Neutrophil (primary cell): ENCODE results near the gene AKNA.

ENCODE experiments used
- H3K27ac ChIP-seq: fragments of 200-600 bp; sonication (generic); 2 replicates; pipeline ENCODE4 v1.5.1; 2016; ENCODE audit warnings: mild to moderate bottlenecking, moderate library complexity
- H3K27me3 ChIP-seq: fragments of 200-600 bp; sonication (generic); 2 replicates; pipeline ENCODE4 v1.6.0; 2016; ENCODE audit warnings: mild to moderate bottlenecking
- H3K36me3 ChIP-seq: fragments of 200-600 bp; sonication (generic); 2 replicates; pipeline ENCODE4 v1.5.1; 2017
- H3K4me1 ChIP-seq, 2 experiments: fragments of 200-600 bp in 1 of 2; sonication (generic) in 1 of 2; 1 replicate in 1 of 2; 2 replicates in 1 of 2; pipeline versions ENCODE4 v1.5.1 to v1.6.1; 2013 to 2016; ENCODE audit warnings: low read depth in 1 of 2, low read length in 1 of 2, mild to moderate bottlenecking in 1 of 2, moderate library complexity in 1 of 2; ENCODE audit not compliant: control insufficient read depth in 1 of 2, insufficient read depth in 1 of 2
- H3K4me3 ChIP-seq, 2 experiments: fragments of 200-600 bp in 1 of 2; sonication (generic) in 1 of 2; 1 replicate in 1 of 2; 2 replicates in 1 of 2; pipeline ENCODE4 v1.5.1; 2013 to 2016; ENCODE audit warnings: low read depth in 1 of 2, low read length in 1 of 2, mild to moderate bottlenecking in 1 of 2, moderate library complexity in 1 of 2
- H3K9me3 ChIP-seq: fragments of 200-600 bp; sonication (generic); 2 replicates; pipeline ENCODE4 v1.5.1; 2016
- TF ChIP-seq, protein P1 (sequence below): fragments of 200-600 bp; sonication (generic); IDR thresholded peaks from 2 replicates; pipeline ENCODE4 v1.5.1; 2016; ENCODE audit warnings: antibody characterized with exemption

Gene AKNA

DNA sequence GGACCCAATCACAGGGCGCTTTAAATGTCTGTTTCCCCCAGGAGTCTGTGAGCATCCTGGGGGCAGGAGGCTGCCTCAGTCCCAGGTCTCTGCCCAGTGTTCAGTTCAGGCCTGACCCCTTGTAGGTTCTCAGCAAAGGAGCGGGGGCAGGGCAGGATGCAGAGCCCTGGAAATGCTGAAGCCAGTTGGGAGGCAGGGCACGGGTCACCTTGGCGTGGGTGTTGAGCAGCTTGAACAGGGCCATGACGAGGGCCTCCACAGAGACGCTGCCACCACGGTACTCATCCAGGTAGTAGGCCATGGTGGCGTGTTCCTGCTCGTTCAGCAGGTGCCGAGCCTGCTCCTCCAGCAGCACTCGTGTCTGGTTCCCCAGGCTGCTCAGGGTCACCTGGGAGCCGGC lies 36.3 kb upstream of the AKNA start:
- Histone ChIP-seq H3K27me3 (no peaks in the 10 kb centered on the region), H3K4me1 (no peaks in the 10 kb centered on the region), H3K36me3 (no peaks in the 10 kb centered on the region), H3K27ac (no peak overlapping the region), H3K4me3 (no peak overlapping the region), H3K9me3 (no peaks in the 10 kb centered on the region)
- TF ChIP-seq, protein P1, sequence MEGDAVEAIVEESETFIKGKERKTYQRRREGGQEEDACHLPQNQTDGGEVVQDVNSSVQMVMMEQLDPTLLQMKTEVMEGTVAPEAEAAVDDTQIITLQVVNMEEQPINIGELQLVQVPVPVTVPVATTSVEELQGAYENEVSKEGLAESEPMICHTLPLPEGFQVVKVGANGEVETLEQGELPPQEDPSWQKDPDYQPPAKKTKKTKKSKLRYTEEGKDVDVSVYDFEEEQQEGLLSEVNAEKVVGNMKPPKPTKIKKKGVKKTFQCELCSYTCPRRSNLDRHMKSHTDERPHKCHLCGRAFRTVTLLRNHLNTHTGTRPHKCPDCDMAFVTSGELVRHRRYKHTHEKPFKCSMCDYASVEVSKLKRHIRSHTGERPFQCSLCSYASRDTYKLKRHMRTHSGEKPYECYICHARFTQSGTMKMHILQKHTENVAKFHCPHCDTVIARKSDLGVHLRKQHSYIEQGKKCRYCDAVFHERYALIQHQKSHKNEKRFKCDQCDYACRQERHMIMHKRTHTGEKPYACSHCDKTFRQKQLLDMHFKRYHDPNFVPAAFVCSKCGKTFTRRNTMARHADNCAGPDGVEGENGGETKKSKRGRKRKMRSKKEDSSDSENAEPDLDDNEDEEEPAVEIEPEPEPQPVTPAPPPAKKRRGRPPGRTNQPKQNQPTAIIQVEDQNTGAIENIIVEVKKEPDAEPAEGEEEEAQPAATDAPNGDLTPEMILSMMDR = no peak

DNA sequence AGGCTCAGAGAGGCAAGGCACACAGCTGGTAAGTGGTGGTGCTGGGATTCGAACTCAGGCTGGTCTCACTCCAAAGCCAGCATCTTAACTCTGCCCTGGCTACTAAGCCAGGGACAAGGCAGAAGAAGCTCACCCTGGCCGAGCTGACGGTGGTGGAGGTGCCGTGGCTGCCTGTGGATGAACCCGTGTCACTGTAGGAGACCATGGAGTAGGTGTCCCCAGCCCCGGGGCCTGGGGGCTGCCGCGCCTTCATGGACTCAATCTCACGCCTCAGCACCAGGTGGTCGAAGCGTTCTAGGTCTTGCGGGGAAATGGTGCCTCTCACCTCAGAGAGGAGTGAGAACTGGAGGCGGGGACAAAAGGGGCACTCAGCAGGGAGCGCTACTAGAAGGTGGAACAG lies 35.4 kb upstream of the AKNA start:
- Histone ChIP-seq H3K36me3 (no peaks in the 10 kb centered on the region), H3K27ac (no peak overlapping the region), H3K9me3 (no peaks in the 10 kb centered on the region), H3K4me3 (no peak overlapping the region), H3K27me3 (no peaks in the 10 kb centered on the region), H3K4me1 (no peaks in the 10 kb centered on the region)
- TF ChIP-seq, protein P1 = no peak

DNA sequence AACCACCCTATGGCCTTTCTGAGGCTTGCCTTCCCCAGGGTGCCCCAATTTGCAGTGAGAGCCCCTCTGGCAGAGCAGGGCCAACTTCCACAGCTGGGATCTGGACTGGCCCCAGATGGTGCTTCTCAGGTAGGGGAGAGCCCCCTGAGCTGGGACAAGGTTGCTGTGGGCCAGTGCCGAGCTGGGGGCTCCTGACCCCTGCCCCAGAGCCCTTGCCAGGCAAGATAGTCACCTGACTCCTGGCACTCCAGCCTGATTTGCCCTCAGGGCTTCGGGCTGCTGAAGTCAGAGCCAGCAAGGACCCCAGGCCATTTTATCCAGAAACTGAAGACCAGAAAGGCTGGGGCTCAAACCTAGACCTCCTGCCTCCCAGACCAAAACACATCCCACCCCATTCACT lies 33.4 kb upstream of the AKNA start:
- no peaks in the 10 kb centered on the region for H3K36me3 ChIP-seq
- H3K9me3 ChIP-seq = no peaks in the 10 kb centered on the region
- H3K4me3 ChIP-seq = no peak overlapping the region
- H3K27ac ChIP-seq = no peak overlapping the region
- H3K27me3 ChIP-seq = no peaks in the 10 kb centered on the region
- H3K4me1 ChIP-seq = no peaks in the 10 kb centered on the region
- TF ChIP-seq, protein P1 = no peak

DNA sequence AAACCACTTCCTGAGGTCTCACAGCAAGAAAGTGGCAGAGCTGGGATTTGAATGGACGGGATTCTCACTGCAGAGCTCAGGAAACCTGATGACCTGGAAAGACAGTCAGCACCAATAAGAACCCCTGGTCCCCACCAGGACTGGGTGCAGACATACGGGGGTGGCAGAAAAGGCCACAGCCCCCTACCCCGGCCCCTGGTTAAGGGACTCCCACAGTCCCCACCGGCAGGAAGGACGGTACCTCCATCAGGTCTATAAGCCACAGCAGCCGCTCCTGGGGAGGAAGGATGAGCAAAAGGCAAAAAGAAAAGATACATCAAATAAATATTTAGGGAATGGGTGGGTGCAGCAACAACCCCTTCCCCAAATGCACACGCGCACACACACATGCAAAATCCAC lies 32.0 kb upstream of the AKNA start:
- H3K27me3 ChIP-seq = no peaks in the 10 kb centered on the region
- no peak overlapping the region for H3K4me3 ChIP-seq
- no peaks in the 10 kb centered on the region for H3K36me3 ChIP-seq
- no peaks in the 10 kb centered on the region for H3K9me3 ChIP-seq
- TF ChIP-seq, protein P1 = no peak
- H3K4me1 ChIP-seq = no peaks in the 10 kb centered on the region
- no peak overlapping the region for H3K27ac ChIP-seq

DNA sequence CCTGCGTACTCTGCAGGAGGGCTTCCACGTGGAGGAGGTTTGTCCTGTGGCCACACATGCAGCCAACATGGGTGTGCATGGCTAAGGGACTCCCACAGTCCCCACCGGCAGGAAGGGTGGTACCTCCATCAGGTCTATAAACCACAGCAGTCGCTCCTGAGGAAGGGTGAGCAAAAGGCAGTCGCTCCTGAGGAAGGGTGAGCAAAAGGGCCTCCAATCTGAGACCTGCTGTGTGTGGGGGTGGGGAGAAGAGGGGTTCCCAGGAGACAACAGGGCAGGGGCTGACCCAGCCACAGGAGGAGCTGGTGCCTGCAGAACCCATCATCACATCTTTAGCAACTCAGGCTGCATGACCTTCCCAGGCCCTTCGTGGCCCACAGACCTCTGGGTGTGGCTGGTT lies 30.3 kb upstream of the AKNA start:
- no peaks in the 10 kb centered on the region for H3K27me3 ChIP-seq
- H3K27ac ChIP-seq = no peak overlapping the region
- H3K4me3 ChIP-seq = no peak overlapping the region
- no peaks in the 10 kb centered on the region for H3K4me1 ChIP-seq
- TF ChIP-seq, protein P1 = no peak
- H3K36me3 ChIP-seq = no peaks in the 10 kb centered on the region
- H3K9me3 ChIP-seq = no peaks in the 10 kb centered on the region

DNA sequence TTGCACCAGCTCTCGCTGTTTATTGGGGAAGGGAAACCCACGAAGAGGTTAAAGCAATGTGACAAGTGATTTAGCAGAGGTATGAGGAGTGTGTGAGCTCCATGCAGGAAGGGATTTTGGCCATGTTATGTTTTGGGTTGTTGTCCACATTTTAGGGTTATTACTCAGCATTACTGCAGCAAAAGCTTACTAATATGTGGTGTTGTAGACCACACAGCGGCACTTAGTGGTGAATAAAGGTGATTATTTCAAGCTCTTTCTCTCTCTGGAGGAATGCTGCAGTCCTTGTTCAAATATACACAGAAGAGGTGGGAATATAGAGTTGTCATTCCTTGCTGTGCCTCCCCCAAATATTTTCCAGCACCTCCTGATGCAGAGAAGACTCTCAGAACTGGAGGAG lies 29.7 kb upstream of the AKNA start:
- no peak overlapping the region for H3K4me3 ChIP-seq
- no peaks in the 10 kb centered on the region for H3K27me3 ChIP-seq
- no peaks in the 10 kb centered on the region for H3K36me3 ChIP-seq
- no peak overlapping the region for H3K27ac ChIP-seq
- no peaks in the 10 kb centered on the region for H3K4me1 ChIP-seq
- H3K9me3 ChIP-seq = no peaks in the 10 kb centered on the region
- TF ChIP-seq, protein P1 = no peak
